HK-2 (cell line): ENCODE data around the gene CSF3.

Experiments used
- DNase-seq: peaks from one replicate; pipeline ENCODE4 v3.0.0-alpha.2; 2018; ENCODE audit not compliant: unreplicated experiment

The CSF3 gene, protein sequence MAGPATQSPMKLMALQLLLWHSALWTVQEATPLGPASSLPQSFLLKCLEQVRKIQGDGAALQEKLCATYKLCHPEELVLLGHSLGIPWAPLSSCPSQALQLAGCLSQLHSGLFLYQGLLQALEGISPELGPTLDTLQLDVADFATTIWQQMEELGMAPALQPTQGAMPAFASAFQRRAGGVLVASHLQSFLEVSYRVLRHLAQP

DNA sequence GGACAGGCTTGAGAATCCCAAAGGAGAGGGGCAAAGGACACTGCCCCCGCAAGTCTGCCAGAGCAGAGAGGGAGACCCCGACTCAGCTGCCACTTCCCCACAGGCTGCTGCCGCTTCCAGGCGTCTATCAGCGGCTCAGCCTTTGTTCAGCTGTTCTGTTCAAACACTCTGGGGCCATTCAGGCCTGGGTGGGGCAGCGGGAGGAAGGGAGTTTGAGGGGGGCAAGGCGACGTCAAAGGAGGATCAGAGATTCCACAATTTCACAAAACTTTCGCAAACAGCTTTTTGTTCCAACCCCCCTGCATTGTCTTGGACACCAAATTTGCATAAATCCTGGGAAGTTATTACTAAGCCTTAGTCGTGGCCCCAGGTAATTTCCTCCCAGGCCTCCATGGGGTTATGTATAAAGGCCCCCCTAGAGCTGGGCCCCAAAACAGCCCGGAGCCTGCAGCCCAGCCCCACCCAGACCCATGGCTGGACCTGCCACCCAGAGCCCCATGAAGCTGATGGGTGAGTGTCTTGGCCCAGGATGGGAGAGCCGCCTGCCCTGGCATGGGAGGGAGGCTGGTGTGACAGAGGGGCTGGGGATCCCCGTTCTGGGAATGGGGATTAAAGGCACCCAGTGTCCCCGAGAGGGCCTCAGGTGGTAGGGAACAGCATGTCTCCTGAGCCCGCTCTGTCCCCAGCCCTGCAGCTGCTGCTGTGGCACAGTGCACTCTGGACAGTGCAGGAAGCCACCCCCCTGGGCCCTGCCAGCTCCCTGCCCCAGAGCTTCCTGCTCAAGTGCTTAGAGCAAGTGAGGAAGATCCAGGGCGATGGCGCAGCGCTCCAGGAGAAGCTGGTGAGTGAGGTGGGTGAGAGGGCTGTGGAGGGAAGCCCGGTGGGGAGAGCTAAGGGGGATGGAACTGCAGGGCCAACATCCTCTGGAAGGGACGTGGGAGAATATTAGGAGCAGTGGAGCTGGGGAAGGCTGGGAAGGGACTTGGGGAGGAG lies at the start of gene CSF3:
Gene CSF3 (plus strand): TSS at position 436 of the 993 bp plus-strand sequence. CDS start 35 bp downstream, at position 471.
- no peak for DNase-seq

DNA sequence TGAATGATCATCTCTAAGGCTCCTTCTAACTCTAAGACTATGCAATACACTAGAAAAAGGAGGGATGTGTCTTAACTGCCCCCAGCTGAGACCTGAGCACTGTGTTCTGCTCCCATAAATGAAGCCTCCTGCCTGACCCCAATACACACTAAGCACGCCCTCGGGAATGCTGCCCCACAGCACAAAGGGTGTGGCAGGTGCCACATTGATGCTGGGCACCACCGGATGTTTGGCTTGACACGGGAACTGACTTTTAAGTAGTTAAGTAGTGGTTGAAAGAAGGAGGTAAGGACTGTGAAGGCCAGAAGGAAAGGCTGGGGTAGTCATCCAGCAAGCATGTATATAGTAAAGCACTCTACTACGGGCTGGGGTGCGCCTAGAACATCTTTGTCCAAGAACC lies 48.5 kb upstream of the CSF3 start:
- no peak for DNase-seq

DNA sequence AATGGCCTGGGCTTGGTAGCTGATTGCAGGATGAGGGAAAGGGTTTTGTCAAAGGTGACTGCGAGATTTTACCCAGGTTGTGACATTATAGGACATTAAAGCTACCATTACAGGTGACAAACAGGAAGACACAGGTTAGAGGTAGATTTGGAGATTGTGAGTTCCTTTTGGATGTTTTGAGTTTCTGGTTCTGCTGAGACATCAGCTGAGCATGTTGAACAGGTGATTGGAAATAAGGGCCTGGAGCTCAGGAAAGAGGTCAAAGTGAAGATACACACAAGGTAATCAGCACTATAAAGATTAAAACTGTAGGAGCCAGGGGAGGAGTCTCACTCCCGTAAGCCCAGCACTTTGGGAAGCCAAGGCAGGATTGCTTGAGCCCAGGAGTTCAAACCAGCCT lies 46.5 kb upstream of the CSF3 start:
- no peak for DNase-seq

DNA sequence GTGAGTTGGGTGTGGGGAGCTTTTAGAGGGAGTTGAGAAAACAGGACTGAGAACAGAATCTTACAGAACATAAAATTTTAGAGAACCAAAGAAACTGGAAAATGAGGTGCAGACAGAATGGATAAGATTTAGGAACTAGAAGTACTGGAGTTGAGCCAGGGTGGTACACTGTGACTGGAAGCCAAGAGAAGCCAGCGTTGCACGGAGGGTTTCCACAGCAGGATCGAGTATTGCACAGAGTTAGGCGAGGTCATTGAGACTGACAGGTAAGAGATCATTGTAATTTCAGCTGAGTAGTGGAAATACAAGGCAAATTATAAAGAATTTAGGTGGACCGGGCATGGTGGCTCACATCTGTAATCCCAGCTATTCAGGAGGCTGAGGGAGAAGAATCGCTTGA lies 45.9 kb upstream of the CSF3 start:
- DNase-seq = no peak

DNA sequence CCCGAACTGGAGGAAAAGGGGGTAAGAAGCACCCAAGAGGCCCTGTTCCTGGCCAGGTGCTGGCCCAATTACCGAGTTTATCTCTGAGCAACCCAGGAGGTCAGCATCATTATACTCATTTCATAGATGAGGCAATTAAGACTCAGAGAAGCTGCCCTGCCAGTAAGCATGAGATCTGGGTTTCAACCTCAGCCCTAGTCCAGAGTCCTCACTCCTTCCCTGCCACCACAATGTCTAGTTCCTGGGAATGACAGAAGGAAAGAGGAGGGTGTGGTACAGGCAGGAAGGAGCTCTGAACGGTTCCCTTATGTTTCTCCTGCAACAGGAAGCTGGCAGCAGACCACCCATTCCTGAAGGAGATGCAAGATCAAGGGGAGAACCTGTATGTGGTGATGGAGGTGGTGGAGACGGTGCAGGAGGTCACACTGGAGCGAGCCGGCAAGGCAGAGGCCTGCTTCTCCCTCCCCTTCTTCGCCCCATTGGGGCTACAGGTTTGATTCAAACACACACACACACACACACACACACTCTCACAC lies 45.0 kb upstream of the CSF3 start:
- no peak for DNase-seq

DNA sequence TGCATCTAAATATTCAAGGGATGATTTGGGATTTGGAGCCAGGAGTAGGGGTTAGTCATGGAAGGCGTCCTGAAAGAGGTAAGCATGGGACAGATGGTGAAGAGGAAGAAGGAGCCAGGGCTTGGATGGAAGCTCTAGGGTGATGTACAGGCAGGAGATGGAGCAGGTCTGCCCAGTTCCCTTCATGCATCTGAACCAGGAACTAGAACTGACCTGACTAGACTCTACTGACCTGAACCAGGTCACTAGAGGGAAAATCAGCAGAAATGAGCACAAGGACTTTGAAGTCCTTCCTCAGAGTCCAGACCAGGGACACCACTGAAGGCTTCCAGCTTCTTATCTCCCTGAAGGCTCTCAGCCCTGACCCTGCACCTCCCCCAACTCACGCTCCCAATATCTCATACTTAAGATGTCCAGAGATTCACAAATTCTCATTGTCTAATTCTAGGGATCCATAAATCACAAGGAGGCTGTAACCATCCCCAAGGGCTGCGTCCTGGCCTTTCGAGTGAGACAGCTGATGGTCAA lies 44.1 kb upstream of the CSF3 start:
- no peak for DNase-seq

DNA sequence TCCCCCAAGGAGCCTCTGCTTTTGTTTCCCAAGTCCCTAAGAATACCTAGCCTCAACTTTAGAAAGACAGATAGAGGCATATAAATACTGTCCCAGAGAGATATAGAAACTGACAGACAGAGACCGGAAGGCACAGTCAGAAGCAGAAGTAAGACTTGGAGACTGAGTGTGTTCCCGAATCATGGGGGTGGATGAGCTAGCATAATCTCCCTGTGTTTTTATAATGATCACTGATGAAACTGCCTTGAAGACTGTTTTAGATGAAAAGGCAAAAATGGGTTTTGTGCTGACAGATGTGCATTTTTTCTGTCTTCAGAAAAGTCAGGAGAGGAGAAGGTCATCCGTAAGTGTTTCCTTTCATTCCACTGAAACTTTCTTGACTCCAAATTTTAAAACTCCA lies 43.0 kb upstream of the CSF3 start:
- DNase-seq = no peak

DNA sequence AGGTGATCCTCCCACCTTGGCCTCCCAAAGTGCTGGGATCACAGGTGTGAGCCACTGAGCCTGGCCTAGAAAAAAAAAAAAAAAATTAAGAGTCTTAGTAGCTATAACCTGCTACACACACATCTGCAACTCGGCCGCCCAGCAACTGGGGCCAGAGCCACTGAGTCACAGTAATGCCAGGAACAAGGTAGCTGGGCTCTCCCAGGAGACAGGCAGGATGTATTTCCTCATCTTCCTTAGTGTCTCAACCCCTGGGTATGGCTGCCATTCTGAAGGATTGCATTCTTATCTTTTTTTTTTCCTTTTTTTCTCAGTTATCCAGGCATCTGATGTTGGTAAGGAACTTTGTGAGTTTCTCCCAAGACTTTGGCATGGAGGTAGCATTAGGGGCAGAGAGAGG lies 41.7 kb upstream of the CSF3 start:
- DNase-seq = no peak

DNA sequence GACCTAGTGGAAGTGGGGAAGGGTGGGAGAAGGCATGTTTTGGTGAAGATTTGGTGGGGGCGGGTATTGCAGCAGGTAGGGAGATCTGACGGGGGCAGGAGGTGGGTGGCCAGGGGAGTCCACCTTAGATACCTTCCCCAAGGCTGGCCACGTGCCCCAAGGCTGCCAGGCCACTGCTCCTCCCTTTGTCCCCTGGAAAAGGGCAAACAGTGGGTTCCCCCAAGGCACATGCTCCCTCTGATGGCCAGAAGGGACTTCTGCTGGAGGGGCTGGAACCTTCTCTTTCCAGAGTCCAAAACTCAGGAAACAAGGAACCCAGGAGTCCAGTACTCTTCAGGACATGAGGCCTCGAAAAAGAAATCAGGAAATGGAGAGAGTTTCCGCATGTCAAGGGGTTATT lies 40.8 kb upstream of the CSF3 start:
- no peak for DNase-seq

DNA sequence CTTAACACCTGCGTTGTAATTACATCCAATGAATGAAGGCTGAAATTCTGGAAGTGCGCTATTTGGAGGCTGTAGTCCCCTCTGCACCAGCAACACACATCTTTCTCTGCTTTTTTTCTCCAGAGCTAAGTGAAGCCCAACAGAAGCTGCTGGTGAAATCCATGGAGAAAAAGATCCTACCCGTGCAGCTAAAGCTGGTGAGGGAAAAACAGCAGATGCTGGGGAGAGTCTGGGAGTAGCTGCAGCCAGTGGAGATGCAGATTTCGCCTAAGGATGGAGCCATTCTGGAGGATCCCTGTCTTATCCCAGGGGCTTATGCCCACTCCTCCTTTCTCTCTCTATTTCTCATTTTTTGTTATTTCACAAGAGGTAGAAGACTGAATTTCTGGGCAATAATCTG lies 39.4 kb upstream of the CSF3 start:
- DNase-seq = no peak

DNA sequence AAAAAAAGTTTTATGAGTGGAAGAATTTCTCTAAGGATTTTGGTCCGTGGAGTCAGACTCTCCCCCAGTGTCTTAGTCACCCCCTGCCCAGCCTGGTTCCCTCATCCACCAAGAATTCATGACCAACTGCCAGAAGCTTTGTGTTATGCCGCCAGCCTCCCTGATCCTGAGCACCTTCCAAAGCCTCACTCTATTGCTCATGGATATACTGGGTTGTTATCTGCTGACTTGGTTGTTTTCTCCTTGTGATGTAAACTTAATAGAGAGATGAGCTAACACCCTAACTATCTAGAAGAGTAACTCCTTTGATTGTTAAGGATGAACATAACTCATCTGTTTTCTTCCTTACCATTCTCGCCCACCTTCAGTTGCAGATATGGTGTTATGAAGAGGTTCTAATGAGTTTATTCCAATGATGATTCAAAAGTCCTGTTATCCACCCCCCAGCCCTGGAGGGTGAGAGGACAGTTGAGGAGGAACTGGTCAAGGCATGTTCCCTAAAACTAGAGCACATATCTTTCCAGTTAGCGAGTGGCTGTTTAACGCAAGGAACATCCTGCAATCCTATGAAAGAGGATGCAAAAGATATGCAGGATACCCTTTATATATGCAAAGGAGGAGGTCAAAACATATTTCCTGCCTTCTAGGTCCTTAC lies 36.1 kb upstream of the CSF3 start:
- peak; percentile 54 for DNase-seq

DNA sequence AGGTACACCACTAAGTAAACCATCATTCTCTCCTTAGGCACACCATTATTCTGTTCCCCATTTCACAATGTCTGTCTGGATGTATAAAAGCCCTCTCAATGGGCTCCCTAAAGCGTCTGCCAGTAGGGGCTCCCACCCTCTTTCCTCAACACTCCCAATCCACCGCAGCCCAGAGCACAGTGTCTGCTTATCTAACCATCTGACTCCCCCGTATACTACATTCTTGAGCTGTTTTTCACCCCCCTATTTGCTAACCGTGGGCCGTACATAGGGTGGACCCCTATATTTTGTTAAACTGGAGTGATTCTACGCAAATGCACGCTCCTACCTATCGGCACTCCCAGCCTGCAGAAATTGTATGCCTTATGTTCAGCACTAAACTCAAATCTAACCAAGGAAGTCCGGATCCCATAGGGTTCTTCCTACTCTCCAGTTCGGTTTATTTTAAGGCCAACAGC lies 35.3 kb upstream of the CSF3 start:
- no peak for DNase-seq

DNA sequence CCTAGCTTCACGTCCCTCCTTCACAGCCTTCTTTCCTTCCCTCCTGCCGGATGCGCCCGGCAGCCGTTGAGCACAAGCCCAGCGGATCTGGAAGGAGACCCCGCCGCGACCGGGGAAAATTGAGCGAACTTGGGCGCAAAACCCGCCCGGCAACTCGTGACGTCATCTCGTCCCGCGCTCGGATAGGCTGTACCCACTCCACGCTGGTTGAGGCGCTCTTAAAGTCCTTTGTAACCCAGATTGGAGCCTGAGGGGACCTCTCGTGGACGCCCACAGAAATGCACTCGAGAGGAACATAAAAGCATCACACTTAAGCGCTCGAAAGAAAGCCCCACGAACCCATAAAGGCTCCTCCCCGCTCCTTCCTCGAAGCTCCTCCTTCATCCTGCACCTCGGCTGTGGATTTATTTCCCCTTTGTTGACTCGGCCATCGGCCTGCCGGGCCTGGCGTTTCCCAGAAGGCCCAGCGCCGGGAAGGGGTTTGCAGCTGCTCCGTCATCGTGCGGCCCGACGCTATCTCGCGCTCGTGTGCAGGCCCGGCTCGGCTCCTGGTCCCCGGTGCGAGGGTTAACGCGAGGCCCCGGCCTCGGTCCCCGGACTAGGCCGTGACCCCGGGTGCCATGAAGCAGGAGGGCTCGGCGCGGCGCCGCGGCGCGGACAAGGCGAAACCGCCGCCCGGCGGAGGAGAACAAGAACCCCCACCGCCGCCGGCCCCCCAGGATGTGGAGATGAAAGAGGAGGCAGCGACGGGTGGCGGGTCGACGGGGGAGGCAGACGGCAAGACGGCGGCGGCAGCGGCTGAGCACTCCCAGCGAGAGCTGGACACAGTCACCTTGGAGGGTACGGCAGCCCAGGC lies 34.7 kb upstream of the CSF3 start, which contains the start of gene PSMD3:
Gene PSMD3 (plus strand): TSS at position 457 of the 856 bp plus-strand sequence. CDS start 164 bp downstream, at position 621.
- DNase-seq = peak; percentile 97

DNA sequence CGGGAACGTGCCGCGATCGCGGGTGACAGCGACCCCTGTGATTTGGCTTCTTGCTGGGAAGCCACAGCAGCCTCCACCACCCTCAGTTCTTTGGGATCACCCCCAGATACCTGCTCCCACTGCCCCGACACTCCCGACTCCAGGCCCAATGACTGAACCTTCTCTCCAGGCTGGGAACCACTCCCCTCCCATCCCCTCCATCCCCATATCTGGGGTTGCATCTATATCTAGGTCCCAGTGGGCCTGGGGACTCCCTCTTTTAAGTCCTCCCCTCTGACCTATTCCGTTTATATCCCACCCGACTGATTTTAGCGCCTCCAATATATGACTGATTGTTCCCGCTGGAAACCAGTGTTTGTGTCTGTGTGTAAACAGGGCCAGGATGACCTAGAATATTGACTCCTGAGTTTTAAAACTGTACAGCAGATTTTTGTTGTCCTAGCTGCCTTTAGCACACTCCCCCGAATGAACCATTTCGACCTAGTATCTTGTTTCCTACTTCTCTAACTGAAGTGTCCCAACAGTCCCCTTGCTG lies 34.0 kb upstream of the CSF3 start:
- DNase-seq = no peak

DNA sequence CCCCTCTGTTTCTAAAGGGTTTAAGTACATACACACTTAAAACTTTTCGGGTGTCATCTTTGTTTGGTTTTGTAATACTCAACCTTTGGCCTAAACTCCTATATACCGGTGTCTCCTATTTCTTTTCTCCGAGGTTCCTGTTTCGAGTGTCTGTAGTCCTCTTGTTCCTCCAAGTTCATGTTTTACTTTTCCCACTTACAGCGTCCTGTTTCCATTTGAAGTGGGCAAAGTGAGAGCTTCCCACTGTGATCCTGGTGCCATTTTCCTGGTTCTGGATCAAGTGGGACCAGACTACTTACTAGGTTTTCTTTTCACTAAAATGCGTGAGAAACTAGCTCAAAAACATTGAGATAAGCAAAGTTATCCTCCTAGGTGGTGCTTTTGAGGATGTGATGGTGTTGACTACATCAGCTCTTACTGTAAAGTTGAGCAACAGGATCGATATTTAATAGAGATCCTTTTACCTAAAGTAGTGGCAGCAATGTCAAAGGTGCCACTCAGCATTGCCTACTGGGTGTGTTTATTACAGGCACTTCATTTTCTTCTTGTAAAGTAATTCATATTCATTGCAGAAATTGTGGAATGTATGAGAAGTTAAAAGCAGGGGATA lies 33.4 kb upstream of the CSF3 start:
- DNase-seq = no peak

DNA sequence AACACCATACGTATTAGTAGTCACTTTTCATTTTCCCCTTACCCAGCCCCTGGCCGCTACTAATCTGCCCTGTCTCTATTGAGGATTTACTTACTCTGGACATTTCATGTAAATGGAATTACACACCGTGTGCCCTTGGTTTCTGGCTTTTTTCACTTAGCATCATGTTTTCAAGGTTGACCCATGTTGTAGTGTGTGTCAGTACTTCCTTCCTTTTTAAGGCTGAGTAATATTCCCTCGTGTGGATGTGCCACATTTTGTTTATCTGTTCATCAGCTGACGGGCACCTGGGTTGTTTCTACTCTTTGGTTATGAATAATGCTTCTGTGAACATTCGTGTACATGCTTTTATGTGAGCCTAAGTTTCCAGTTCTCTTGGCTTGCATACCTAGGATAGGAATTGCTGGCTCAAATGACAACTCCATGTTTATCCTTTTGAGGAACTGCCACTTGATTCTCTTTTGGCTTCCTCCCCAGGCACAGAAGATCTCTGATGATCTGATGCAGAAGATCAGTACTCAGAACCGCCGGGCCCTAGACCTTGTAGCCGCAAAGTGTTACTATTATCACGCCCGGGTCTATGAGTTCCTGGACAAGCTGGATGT lies 26.9 kb upstream of the CSF3 start:
- no peak for DNase-seq

DNA sequence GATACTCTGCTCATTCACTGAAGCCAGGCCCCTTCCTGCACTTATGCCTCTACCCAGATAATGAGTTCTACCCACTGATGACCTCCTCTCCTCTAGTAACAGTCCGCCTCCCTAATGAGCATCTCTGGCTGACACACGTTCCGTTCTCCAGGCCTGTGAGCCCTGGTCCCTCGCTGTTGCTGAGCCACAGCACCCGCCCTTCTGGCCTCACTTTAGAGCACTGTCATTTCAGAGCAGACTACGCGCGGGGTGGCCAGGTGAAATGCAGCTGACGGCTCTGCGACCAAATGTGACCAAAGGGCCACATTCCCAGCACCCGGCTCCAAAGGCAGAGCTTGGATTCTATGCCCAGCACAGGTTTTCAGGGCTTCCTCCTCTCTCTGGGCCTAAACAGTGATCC lies 20.8 kb upstream of the CSF3 start:
- no peak for DNase-seq

DNA sequence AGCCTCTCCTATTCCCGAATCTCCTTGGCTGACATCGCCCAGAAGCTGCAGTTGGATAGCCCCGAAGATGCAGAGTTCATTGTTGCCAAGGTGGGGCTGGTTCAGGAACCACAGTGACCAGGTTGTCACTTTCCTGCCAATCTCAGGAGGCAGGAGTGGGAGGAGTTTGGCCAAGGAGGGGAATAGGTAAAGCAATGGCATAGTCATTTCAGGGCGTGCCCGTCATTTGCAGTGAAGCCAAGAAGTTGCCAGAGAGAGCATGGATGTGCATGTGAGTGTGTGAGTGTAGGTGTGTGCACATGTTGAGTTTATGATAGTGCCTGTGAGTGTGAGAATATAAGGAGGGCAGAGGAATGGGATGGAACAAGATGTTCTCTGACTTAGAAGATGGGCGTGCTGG lies 19.8 kb upstream of the CSF3 start:
- no peak for DNase-seq

DNA sequence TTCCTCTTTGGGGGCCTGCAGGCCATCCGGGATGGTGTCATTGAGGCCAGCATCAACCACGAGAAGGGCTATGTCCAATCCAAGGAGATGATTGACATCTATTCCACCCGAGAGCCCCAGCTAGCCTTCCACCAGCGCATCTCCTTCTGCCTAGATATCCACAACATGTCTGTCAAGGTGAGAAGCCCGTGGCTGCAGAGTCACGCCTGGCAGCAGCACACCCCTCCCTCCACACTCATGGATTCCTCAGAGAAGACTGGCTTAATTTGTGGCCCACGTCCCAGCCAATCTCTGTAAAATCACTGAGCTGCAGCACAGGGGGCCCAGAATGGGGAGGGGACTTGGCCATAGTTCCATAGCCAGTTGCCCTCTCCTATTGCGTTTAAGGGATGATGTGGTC lies 19.1 kb upstream of the CSF3 start:
- no peak for DNase-seq

DNA sequence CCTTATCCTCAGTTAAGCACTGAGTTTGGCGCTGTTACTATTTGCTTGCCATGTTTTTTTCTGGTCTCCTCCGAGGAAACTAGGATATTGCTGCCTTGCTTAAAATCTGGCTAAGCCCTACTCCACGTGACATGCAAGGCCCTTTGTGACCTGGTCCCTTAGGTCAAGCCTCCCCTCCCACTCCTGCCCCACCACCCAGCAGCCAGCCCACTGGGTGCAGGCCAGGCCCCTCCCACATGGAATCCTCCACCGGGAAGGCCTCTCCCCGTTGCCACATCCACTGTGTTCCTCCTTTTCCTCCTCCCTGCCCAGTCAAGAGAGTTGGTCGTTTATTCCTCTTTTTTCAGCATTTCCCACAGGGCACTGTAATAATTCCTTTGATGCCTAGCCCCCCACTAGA lies 18.4 kb upstream of the CSF3 start:
- no peak for DNase-seq
